Hematopoietic multipotent progenitor cell treated with erythropoietin and hydrocortisone succinate and interleukin-3 and kit ligand, for 6 days (in vitro differentiated cells): Measurements from ENCODE around the gene FHOD3.

Source experiments
- DNase-seq: peaks from one replicate; pipeline ENCODE4 v3.0.0-alpha.2; 2015

FHOD3 gene

DNA sequence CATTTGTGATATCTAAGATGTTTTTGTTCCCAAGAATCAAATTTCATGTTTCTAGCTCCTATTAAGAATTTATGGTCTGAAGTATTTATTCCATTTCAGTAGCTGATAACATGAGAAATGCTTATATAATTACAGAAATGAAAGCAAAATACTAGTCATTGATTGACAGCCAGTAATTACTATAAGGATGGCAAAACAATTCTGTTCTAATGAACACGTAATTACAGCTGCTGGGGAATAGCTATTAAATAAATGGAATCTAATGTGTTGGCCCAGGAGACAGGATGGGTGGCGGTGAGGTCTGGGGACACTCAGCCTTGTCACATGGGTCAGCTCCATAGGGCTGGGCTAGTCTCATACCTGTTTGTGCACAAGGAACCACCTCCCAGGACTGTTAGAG lies 263.5 kb downstream of the FHOD3 start:
- no peak for DNase-seq

DNA sequence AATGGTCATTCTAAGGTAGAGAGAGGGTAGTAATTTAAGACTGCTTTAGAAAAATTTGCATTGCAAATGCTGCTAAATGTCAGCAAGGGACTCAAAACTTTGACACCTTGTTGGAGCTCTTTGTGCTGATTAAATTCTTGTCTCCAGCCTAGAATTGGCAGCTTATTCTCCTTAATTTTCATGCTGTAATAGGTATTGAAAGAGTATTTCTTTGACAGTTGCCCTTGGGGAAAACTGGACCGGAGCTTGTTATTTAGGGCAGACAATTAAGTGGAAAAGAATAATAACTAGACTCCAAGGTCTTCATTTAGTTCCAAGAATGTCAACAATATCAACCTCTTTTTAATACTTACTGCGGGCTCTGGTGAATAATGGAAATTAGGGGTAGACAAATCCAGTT lies 267.3 kb downstream of the FHOD3 start:
- DNase-seq: no peak

DNA sequence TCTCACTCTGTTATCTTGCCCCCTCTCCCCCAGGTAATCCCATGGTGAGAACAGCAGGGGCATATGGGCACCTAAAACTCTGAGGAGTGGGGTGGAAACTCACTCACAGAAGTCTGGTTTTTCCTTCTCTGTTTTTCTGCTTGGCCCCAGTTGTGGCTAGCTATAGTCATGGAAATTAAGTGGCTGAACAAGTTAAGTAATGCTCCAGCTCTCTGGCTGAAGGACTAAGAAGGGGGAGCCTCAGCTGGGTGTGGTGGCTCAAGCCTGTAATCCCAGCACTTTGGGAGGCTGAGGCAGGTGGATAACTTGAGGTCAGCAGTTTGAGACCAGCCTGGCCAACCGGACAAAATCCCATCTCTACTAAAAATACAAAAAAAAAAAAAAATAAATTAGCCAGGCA lies 270.3 kb downstream of the FHOD3 start:
- no peak for DNase-seq

DNA sequence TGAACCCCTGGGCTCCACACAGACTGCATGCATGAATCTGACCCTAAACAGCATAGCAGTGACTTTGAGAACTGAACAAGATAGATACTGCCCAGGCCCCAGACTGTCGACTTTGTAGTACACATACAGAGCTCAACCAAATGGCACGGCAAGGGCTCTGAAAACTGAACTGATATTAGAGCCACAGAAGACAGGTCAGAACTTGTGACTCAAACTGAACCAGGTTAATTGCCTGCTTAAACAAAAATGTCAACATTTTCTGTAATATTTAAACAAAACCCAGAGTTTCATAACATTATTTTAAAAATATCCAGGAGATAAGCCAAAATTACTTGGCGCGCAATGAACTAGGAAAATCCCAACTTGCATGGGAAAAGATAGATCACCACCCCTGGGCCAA lies 271.0 kb downstream of the FHOD3 start:
- no peak for DNase-seq

DNA sequence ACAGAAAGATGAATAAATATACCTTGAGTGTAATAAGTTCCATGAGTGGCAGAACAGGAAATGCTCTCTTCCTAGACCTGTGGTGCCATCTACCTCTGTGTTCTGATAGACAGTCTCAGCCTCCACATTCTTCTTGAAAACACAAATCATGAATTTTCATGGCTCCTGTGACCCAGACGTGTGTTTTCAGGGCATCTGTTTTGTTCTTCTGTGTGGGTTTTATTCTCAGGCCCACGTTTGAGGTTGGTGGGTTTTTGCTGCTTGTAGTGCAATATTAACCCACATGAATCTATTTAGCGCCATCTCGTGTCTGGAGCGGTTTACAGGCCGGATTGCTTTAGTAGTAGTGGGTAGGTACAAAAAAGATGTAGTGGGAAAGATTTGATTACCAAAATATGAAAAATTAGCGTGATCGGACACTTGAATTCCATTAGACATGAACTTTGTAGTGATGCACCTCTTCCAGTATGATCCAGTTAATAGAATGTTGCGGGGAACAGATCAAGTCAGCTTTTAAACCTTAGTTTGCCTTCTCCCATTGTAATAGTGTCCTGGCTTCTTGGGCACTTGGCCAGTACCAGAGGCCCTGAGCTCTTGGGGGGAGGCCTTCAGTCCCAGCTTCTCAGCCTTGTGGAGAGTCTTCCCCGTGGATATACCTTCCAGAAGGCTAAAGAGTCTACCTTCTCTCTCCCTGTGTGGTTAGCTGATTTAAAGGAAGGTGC lies 274.8 kb downstream of the FHOD3 start:
- DNase-seq: peak; percentile 55

DNA sequence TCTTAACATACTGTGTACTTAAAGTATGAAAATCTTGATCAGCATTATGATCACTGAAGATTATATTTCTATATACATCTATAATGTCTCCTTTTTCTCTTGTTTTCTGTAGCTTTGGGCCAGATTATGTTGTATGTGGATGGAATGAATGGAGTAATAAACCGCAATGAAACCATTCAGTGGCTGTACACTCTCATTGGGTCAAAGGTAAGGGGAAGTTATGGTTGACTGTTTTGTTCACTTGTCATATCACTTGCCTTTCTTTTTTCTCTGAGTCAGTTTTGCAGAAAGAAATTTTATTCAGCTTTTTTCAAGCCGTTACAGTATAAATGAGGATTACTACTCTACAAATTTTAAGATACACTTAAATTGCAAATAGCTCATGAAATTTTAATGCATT lies 278.8 kb downstream of the FHOD3 start:
- DNase-seq: no peak

DNA sequence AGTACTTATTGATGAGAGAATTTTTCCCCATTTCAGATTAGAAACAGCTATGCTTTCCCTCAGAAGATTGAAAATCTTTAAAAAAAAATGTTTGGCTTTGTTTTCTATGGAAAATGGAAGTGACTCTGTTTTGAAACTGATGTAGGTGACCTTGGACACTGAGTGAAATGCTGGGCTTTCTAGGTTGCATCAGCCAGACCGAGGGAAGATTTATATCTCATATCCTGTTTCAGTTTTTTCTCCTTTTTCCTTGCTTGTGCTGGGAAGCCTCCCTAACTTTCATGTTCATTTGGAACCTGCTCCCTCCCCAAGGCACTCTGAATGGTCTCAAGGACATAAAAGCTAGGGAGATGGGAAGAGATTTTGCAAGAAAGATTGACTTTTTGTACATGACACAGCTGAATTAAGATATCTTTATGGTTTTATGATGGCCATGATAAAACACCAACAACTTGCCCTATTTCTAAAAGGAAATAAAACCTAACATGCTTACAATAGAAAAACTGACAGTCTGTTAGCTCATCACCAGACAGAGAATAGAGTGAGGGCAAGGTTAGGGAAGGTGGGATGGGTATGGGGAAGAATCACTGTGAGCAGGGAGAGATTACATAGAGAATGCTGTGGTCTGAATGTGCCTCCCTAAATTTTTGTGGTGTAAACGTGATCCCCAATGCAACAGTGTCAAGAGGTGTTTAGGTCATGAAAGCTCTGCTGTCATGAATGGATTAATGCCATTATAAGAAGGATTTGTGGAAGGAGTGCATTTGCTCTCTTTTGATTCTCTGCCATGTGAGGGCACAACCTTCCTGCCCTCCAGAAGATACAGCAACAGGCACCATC lies 281.6 kb downstream of the FHOD3 start:
- DNase-seq: no peak

DNA sequence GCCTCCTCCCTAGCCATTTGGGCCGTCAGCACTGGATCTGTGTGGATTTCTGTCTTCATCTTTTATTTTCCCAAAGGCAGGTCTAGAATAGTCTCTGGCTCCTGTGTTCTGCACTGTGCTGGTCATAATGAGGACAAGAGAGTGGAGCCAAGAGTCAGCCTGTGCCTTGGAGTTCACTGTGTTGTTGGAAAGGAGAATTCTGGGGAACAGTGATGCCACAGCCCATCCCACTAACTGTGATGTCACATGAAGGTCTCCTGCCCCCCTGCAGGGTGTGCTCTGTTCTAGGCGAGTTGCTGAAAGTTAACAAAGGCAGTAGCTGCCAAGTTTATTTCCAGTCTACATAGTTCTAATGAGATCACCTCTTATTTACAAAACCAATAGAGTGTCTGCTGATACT lies 282.8 kb downstream of the FHOD3 start:
- no peak for DNase-seq

DNA sequence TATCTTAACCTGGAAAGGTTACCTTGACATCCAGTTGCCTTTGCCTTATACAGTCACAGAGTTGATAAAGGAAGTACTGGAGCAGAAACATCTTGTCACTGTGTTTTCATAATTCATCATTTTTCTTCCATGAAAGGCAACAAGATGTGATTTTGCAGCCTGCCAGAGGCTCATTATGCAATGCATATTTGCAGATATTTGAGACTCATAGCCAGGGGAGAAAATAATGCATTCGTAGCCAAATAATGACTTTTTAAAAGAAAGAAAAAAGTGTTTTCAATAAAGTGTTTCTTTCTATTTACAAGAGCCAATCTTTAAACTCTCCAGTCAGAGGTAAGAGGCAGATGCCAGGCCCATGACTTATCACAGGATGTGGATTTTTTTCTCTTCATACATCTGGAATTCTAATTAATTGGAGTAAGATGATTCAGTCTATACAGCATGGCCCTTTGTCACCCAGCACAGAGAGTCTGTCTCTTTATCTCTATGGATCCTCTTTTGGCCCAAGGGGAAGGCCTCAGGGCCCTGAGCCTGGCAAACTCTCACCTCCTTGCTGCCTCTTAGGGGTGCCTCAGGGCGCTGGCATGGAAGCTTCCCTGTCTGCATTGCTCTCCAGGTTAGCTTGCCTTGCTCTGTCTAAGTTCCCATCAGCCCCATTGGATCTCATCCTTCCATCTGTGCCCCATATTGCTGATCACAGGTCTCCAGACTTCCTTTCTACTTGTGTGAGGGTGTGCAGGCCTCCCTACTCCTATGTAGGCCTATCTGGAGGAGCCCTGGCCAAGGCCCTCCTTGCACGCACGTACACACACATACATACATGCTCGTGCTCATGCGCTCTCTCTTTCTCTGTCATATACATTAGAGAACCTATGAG lies 283.6 kb downstream of the FHOD3 start:
- DNase-seq: no peak

DNA sequence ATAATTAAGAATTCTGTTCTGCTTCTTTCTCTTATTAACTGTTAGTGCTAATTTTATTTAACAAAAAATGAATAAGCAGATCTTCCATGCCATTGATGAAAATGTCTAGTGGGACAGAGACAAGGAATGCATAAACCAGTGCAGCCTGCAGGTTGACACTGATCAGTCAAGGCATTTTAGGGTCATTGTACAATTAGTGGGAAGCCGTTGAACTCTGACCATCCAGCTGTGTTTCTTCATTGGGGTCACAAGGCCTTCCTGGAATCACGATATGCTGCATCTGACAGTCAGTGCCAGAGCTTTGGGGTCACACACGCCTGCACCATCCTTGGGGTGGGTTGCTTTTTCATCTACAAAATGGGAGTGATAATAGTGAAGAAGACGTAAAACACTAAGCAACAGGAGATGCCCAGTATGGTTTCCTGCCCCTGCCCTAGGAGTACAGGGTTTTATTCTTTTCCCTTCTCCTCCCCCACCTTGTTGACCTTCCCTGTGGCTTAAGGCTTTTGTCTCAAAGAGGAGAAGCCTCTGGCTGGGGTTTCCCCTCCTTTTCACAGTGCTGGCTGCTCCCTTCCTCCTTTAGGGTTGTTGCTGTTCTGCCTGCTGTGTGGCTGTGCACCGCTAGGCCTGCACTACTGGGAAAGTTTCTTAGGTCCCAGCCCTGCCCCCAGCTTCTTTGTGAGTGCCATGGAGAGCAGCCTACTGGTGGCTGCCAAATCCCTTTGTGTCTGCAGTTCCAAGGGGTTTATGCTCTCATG lies 285.7 kb downstream of the FHOD3 start:
- DNase-seq: no peak

DNA sequence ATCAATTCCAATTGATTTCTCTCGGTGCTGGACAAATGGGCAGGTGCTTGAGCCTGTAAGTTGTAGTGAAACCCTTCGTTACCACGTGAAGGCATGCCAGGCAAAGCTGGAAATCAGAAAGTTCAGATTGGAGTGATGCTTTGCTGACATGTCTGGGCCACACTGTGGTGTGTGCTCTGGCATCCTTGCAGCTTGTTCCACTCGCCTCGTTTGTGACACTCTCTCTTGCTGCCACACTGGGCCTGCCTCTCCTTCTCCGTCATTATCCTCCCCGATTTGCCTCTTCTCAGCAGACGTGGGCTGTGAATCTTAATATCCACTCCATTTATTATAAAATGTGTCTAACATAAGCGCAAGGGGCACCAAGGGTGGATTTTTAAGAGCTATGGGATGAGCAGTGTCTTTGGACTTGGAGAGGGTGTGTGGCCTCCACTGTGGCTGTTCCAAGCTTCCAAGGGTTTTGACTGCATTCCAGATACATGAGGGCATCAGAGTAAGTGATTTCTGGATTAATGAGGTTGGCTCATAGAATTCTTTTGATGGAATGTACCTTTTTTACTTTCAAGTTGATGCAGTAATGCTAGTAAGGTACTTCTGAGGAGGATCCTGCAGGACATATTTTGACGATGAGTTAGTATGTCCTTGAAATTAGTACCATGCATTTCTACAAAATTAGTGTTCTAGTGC lies 292.5 kb downstream of the FHOD3 start:
- DNase-seq: no peak

DNA sequence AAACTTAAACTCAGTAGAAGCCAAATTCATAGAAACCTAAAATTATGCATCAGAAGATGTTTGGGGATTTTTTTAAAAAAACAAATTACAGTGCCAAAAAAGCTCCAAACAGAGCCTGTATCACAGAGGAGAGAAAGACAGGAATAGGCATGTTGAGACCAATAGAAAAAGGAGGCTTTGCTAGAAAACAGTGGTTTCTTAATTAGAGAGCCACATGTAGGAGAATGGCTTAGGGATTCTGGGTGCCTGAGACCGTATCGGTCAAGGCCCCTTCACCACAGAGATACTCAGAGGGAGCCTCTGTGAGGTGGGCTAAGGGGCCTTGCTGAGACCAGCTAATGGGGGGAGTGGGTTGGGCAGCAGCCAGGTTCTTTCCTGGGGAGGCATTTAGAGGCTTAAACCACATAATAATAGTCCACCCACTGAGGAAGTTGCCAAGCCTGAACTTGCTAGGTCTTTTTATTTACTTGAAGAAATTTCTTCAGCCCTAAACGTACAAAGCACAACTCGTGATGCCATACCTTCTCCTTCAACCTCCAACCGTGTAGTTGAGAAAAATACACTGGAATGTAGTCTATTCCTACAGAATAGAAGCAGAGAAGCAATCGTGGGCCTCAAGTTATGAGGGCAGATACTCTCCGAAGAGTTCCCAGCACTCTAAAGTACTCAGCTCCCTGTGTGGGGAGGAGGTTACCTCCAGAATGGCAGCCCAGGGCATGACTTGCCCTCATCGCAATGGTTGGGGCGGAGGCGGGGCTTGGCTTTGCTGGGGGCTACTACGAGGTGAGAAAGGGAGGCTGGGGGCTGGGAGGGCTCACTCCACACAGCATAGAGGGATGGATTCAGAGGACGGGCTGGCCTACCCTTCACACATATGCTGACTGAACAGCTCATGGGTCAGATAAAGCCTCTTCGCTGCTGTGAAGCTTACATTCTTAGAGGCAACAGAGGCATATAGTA lies 293.4 kb downstream of the FHOD3 start:
- DNase-seq: no peak

DNA sequence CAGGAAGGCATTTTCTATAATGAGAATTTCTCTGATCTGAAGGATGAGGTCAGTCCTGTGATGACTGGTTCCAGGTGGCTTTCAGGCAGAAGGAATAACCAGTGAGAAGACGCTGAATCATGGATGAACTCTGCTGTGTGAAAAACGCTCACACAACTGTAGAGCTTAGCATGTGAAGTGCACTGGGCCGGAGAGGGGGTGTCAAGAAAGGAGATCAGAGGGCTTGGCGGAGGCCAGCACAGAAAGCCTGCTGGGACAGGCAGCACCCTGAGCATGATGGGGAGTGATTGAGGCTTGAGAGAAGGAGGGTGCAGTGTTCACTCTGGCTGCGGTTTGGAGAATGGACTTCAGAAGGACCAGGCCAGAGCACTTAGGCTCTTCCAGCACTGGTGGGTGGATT lies 294.8 kb downstream of the FHOD3 start:
- DNase-seq: no peak

DNA sequence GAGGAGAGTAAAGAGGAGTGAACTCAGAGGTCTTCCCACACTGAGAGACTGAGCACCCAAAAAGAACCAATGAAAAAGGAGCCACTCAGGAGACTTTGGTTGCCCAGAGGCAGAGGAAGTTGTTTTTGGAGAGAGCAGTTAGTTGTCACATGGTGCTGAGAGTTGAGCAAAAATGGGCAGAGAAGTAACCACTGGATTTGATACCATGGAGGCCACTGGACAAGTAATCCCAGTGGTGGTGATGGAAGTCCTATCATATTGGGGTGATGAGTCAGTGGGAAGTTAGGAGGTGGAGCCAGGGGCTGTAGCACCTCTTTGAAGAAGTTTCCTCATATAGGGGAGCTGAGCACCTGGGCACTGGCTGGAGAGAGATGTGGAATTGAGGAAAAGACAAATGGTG lies 295.5 kb downstream of the FHOD3 start:
- no peak for DNase-seq

DNA sequence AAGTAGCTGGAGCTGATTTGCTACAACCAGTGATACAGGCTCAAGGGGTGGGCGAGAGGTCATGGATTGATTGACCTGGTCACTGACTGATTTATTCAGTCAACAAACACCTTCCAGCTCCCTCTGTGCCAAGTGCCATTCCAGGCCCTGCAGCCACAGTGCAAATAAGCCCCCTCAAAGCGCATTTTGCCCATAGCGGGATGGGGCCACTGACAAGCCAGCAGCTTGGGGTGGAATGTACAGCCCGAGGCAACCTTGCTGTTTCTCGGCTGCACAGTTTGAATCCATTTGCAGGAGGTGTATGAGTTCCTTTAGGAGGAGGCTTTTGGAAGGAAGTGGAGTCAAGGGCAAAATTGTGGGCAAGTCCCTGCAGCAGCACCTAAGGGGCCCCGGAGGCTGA lies 296.1 kb downstream of the FHOD3 start:
- DNase-seq: no peak

DNA sequence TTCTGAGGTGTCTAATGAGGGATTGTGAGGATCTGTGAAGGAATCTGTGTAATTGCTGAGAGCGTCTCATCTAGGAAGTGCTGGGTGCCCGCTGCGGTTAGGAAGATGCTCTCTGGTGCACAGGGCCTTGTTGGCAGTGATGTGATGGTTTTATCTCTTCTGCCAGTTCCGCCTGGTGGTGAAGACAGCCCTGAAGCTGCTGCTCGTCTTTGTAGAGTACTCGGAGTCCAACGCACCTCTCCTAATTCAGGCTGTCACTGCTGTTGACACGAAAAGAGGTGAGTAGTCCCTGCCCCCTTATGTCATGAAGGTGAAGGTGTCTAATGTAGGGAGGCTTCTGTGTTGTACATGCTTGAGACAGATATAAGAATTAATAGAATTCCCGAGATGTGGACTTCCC lies 297.1 kb downstream of the FHOD3 start:
- no peak for DNase-seq

DNA sequence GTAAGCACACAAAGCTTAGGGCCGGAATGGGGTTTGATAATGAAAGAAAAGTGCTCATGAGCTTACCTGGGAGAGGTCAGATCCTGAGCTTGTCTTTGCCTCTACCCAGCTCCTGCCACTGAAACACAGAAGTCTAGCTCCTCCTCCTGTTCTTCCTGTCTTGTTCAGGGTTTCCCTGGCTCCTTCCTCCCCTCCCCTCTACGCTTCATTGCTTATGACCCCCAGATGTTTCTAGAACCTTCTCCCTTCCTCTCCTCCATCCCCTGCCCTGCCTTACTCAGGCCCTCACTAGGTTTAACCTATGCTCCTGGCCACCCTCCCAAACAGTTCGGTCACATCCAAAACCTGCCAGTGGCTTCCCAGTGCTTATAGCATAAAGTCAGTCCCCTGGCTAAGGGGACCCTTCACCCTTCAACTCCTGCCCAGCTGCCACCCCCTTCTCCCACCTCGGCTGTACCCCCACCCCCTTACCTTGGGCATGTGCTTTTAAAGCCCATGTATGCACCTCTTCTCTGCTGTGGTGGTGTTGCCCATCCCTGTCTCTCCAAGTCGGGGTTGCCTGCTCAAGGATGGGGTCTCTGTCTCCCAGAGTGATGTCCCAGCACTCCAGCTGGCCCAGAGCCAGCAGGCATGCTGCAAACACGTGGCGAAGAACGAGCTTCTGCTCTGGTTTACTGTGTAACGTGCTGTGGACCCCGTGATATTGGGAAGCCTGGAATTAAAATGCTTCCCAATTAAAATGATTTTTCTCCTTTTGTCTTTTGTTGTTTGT lies 297.7 kb downstream of the FHOD3 start:
- no peak for DNase-seq

DNA sequence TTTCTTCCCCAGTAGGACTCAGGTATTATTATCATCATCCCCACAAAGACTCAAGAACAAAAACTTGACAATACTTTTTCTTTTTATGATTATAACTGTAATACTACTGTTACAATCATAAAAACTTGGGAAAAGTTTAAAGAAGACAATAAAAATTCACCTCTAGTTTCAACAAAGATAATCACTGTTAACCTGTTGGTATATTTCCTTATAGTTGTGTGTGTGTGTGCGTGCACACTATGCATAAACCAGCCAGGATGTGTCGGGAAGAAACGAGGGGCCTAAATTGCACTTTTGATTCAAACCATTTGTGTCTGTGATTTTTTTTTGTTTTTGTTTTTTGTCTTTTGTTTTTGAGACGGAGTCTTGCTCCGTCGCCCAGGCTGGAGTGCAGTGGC lies 298.3 kb downstream of the FHOD3 start:
- DNase-seq: no peak

DNA sequence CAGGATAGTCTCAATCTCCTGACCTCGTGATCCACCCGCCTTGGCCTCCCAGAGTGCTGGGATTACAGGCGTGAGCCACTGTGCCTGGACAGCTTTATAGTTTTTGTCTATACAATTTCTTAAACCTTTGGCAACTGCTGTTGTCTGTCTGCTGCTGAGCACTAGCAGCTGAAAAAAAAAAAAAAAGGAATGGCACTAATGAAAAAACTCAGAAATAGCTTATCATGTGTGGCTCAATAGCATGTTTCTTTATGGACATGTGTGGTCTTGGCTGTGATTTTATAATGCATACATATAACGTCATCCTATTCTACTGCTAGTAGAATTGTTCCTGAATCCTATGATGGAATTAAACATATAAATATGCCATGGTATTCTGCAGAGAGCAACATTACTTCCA lies 300.1 kb downstream of the FHOD3 start:
- no peak for DNase-seq

DNA sequence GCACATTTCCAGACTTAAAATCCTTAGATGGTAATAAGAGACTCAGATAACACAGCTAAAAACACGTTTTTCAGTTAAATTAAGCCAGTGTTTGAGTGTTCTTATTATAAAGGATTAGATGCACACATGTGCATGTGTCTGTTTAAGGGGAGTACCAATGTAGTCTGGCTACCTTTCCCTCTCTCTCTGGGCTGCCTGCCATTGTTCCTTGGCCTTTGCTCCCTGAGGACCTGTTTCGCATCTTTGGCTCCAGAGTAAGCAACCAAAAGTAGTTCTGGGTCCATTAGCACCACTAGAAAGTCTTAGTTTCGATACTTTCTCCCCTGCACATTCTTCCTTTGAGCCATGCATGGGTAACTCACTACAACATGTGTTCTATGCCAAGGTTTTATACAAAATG lies 303.0 kb downstream of the FHOD3 start:
- no peak for DNase-seq
